IPS-18c (cell line): ENCODE data around the gene FCGR3A.
"Not testable (repeated sequence)": the region's sequence is repeated elsewhere in the genome, so short reads cannot be mapped to it uniquely, and the experiment has no call there.

ENCODE experiments used
- H3K4me3 ChIP-seq: 2 replicates; pipeline ENCODE4 v1.7.0; 2013; ENCODE audit warnings: low read depth, mild to moderate bottlenecking, low read length, moderate library complexity; ENCODE audit not compliant: insufficient read depth
- H3K9me3 ChIP-seq: one replicate; pipeline ENCODE4 v1.6.1; 2013; ENCODE audit warnings: mild to moderate bottlenecking, low read length, moderate library complexity; ENCODE audit not compliant: control insufficient read depth, insufficient read depth

Gene FCGR3A

DNA sequence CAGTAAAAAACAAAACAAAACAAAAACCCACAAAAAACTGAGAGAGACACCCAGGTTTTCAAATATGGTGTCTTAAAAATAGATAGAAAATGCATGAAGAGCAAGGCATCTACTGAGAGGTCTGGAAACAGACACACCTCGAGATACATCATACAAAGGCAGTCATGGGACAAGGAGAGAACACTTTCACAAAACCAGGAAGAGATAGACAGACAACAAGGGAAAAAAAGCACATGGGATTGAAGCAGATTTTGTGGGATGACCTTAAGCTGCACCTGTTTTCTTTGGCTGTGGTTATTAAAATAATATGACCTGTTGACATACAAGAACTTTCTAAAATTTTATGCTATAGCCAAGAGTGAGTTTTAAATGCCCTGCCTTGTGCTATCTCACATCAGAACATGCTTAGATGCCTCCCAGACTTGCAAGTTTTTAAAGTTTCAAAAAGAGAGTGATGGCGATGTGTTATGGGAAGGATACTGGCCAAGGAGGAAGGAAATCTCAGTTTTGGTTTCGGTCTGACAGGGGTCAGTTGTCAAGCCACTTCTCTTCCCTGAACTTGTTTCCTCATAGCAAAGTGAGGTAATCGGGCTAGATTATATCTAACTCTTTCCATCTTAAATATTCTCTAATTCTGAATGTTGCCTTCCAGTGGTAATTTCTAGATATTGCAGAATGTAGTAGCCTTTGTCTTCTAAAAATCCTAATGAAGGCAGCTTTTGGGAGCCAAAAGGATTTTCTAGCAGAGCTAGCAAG lies 11.5 kb upstream of the FCGR3A start:
- H3K9me3 ChIP-seq, H3K4me3 ChIP-seq: not testable (repeated sequence)

DNA sequence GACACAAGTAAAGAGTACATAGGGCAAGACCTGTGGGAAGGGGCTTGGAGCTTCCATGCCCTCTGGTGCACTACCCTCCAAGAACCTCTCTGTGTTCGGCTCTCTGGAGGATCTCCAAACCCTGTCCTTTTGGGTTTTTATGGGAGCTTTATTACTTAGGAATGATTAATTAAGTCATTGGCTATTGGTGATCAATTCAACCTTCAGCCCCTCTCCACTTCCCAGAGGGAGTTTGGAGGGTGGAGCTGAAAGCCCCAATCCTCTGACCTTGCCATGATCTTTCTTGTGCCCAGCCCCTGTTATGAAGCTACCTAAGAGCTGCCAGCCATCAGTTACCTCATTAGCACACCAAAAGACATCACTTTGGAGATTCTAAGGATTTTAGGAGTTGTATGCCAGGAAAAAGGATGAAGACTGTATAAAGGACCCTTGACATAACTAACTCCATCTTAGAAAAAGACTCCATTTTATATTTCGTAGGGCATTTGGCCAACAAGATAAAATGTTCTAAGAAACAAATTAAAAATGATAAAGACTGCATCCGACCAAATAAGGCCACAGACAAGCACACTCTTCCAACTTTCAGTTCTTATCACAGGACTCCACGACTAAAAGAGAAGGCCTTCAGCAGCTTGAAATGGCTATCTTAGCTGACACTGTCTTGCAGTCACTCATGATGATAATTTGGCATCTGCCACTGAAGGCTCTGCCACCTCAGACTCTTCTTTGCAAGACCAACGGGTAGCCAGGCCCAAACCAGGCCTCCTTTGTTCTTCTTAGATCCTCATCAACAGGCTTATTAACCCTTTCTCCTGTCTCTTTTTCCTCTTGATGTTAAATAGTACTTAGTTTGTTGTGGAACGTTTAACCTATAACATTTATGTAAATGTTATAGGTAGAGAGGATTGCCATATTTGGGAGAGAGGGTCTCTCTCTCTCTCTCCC lies 8.2 kb upstream of the FCGR3A start:
- H3K4me3 ChIP-seq: not testable (repeated sequence)

DNA sequence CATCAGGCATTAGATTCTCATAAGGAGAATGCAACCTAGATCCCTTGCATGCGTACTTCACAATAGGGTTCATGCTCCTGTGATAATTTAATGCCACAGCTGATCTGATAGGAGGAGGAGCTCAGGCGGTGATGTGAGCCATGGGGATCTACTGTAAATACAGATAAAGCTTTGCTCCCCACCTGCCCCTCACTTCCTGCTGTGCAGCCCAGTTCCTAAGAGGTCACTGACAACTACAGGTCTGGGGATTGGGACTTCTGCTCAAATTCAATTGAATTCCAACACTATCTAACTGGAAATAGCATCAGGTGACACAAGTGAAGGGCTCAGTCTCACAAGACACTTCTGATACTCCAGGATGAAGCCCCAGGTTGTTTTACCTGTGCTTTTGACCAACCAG lies 7.4 kb upstream of the FCGR3A start:
- H3K4me3 ChIP-seq, H3K9me3 ChIP-seq: not testable (repeated sequence)

More for the DNA sequence above, 8.2 kb upstream of the FCGR3A start:
- not testable (repeated sequence) for H3K9me3 ChIP-seq

- not testable (repeated sequence) for H3K4me3 ChIP-seq, H3K9me3 ChIP-seq
Observed at GRCh38 chr1:161556143-161556542, 6.5 kb upstream of the FCGR3A start.

DNA sequence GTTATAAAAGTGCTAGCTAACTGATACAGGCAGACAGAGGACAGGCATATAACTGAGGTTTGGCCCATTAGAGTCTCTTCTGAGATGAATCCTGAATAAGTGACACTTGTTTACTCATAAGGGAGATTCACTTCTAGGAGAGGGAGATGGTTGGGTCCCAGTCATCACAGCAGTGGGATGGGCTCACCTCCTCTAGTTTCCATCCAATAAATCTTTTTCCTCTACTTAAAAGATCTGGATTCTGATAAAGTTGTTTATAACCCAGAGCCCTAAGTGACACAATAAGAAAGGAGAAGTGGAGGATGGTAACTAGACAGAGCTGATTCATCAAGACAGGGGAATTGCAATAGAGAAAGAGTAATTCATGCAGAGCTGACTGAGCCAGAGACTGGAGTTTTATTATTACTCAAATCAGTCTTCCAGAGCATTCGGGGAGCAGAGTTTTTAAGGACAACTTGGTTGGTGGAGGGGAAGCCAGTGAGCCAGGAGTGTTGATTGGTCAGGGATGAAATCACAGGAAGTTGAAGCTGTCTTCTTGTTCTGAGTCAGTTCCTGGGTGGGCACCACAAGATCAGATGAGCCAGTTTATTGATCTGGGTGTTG lies 5.3 kb upstream of the FCGR3A start:
- not testable (repeated sequence) for H3K4me3 ChIP-seq, H3K9me3 ChIP-seq

GRCh38 chr1:161554340-161554739 lies 4.7 kb upstream of the FCGR3A start:
- not testable (repeated sequence) for H3K9me3 ChIP-seq, H3K4me3 ChIP-seq

DNA sequence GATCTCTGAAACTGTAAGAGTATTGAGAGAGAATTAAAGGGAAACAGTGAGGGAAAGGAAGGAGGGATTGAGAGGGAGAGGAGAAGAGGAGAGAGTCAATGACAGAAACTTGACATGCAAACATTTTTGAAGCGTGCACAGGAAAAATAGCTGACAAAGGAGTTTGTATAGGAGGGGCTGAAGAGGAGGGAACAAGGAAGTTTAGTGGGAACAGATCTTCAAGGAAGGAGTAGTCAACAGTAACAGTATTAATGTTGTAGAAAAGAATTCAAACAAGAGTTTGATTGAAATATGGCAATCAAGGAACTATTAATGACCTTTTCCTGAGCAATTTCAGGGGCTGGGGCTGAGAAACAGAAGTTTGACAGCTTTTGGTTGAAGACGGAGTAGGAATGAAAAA lies 4.0 kb upstream of the FCGR3A start:
- not testable (repeated sequence) for H3K9me3 ChIP-seq, H3K4me3 ChIP-seq

DNA sequence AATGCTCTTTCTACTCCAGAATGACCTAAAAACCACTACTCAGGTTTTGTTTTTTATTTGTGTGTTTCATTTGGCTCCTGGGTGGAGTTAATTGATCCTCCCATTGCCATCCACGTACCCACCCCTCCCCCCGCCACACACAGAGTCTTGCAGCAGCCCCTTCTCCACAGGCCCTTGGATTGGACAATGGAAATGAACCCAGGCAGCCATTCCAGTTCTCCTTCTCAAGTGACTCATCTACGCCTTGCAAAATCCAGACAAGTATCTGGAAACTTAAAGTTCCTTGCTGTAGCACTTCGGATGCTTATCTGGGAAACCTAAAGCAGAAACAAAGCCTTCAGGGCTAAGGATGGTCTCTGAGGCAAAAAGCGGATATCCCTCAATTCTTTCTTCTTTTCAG lies 1.3 kb upstream of the FCGR3A start:
- not testable (repeated sequence) for H3K4me3 ChIP-seq, H3K9me3 ChIP-seq

DNA sequence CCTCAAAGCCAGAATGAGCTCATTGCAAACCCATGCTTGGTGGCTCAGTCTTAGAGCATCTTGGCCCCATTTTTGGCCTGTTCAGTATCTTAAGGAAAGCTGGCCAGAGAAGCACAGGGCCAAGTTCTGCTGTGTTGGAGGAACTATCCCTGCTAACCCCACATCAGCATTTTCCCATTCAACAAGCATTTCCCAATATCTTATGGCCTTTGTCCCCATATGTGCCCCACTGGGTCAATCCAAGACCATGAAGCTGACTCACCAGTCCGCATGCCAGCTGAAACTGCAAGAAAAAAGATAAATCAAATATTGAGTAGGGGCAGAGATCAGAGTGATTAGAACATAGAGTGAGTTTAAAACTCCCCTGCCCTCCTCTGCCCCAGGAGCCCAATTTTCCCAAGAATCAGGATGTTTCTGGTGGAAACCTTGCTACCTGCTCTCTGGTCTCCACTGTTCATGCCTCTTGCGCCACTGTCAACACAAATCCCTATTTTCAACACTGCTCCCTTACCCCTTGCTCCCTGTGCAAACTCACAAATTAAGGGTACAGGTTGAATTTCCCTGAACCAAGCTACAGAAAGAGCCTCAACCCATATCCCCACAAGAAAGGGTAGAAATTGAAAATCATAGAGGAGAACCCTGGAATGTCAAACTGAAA lies 740 bp downstream of the FCGR3A start:
- not testable (repeated sequence) for H3K4me3 ChIP-seq, H3K9me3 ChIP-seq

GRCh38 chr1:161547995-161548741 lies 1.4 kb downstream of the FCGR3A start:
- H3K4me3 ChIP-seq, H3K9me3 ChIP-seq: not testable (repeated sequence)

- H3K9me3 ChIP-seq, H3K4me3 ChIP-seq: not testable (repeated sequence)
Observed at GRCh38 chr1:161545005-161545731, 4.5 kb downstream of the FCGR3A start.

GRCh38 chr1:161543125-161543524 lies 6.5 kb downstream of the FCGR3A start:
- H3K9me3 ChIP-seq, H3K4me3 ChIP-seq: not testable (repeated sequence)

DNA sequence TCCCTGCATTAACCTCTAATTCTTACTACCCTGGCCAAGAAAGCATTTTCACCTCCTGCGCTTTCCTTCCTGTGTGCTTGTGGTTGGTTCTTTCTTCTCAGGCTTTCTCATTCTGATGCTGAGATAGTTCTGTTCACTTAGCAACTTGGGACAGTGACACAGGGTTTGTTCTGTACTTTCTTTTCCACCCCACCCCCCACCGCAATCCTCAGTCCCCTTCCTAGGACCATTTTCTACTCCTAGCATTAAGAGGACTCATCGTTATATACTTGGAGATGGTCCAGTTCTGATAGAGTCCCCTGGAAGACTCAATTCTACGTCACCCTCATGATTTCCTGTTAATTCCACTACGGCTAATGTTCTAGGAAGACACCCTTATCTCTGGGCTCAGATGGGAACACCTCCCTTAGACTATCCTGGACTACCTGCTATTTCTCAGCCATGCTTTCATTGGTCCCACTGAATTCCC lies 7.5 kb downstream of the FCGR3A start:
- not testable (repeated sequence) for H3K9me3 ChIP-seq, H3K4me3 ChIP-seq

DNA sequence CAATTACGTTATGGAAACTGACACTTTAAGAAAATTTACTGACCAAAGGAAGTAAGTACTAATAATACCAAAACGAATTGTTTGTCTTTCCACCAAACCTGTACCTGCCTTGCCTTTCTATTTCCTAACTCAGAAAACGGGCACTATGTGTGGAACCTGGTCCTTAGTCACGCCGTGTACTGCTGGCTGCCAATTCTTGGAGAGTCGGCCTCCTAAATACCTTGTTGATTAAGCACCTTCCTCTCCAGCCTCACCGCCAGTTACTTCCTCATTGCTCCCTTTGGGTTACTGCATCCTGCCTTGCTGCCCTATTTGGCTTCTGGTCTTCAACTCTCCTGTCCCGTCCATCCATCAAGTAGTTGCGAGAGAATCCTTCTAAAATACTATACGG lies 9.1 kb downstream of the FCGR3A start:
- H3K4me3 ChIP-seq: peak overlapping the region; percentile 71; the same call in 1 of the 2 replicates
- not testable (repeated sequence) for H3K9me3 ChIP-seq

- not testable (repeated sequence) for H3K9me3 ChIP-seq
- H3K4me3 ChIP-seq: peak overlapping the region; percentile 71
Observed at GRCh38 chr1:161539731-161540569, 9.7 kb downstream of the FCGR3A start.
